GM18907 (cell line): ENCODE data around the gene PCBD1.

Source experiments
- ATAC-seq: cut with Tn5 transposase; IDR thresholded peaks from one replicate; pipeline ENCODE4 v1.9.1; 2021; ENCODE audit warnings: mild to moderate bottlenecking, moderate library complexity; ENCODE audit not compliant: unreplicated experiment

Gene PCBD1

GRCh38 chr10:70918851-70919530, 30.6 kb upstream of the PCBD1 start:
- no peak for ATAC-seq

- ATAC-seq: no peak
These were observed 29.3 kb upstream of the PCBD1 start for GRCh38 chr10:70917635-70918034.

DNA sequence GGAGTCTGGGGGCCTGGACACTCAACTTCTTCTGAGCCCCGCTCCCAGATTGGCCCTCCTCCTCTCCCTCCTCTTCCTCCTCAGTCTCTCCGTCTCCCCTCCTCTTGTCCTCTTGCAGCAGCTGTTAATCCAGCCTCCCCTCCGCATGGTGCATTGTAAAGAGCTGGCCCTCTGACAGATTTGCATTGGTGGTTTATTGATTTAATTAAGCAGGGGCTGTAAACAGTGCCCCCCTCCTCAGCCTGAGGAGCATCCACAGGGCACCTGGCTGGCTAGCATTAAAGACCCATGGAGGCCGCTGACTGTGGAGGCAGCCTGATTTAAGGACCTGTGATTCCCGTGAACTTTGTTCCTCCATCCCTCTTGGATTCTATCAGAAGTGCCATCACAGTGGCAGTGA, 28.9 kb upstream of the PCBD1 start:
- ATAC-seq: no peak

GRCh38 chr10:70916241-70916640, 27.9 kb upstream of the PCBD1 start:
- ATAC-seq: no peak

DNA sequence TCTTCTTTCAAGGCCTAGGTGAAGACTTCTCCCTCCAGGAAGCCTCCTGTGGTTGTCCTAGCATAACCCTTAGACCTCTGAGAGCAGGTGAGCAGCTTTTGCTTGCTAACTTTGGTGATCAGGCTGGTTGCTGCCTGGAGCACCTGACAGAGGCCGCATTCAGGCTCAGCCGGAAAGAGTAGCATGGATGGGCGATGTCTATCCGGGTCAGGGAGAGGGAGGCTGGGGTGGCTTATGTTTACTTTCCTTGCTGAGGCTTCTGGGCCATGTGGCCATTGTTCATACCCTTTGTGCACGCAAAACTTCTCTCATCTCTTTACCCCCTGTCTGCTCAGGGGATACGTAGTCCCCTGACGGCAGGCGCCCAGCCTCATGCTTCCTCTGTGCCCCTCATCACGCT, 27.4 kb upstream of the PCBD1 start:
- no peak for ATAC-seq

DNA sequence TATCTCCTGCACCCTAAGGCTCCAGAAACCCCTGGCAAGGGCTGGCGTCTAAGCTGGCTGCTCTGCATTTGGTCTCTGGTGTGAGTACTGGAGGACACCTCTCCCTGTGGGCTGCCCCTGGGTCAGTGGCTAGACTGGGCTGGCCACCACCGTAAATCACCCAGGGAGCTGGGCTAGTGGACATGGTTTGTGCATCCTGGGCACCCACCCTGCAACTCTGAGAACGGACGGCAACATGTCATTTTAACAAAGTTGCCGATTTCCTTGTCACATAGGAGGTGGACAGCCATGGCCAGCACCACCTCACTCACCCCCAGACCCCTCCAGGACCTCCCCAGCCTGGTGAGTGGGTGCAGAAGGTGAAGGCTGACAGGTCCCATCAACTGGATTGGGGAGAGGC, 26.8 kb upstream of the PCBD1 start:
- no peak for ATAC-seq

GRCh38 chr10:70914316-70914864, 26.0 kb upstream of the PCBD1 start:
- ATAC-seq: no peak

DNA sequence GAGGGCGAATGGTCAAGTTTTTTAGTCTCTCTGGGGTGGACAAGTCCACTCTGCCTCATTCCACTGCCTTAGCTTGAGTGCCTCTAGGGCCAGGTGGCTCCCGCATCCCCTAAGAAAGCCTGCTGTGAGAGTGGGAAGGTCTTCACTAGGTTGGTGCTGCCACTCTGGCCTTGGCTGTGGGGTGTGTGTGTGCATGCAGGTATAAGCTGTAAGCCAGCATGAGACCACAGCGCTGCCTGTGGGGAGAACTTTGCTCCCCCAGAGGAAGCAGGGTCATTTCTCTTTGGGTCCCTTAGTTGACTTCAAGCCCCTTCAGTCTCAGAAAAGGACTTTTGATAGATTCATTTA, 25.5 kb upstream of the PCBD1 start:
- no peak for ATAC-seq

DNA sequence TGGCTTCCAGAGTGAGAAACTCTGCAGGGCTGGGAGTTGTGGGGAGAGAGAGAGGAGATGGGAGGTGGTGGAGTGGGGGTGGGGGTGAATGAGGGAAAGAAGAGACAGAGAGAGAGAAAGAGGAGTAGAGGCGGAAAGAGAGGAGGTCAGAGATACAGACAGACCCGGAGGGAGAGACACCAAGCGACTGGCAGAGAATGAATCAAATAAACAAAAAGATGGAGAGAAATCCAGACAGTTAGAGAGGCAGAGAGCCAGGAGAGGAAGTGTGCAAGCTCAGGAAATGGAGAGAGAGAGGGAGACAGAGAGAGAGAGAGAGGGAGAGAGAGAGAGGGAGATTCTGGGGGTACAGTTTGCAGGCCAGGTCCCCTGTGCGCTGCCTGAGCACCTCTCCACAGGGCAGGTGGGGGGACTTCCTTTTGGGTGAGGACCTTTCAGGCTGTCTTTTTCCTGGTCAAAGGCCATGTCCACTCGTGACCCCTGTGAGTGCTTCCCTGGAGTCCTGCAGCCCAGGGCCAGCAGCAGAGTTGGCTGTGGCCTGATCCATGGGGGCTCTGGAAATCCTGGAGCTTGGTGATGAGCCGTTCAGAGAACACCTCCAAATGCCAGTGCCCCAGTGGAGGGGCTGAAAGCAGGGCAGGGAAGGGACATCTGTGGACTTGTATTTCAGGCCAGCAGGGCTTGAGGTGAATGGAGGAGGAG, 25.0 kb upstream of the PCBD1 start:
- no peak for ATAC-seq

GRCh38 chr10:70912556-70912955, 24.2 kb upstream of the PCBD1 start:
- no peak for ATAC-seq

- ATAC-seq: no peak
These were observed 23.0 kb upstream of the PCBD1 start for GRCh38 chr10:70911386-70911785.

- no peak for ATAC-seq
These were observed 22.3 kb upstream of the PCBD1 start for GRCh38 chr10:70910486-70911341.

DNA sequence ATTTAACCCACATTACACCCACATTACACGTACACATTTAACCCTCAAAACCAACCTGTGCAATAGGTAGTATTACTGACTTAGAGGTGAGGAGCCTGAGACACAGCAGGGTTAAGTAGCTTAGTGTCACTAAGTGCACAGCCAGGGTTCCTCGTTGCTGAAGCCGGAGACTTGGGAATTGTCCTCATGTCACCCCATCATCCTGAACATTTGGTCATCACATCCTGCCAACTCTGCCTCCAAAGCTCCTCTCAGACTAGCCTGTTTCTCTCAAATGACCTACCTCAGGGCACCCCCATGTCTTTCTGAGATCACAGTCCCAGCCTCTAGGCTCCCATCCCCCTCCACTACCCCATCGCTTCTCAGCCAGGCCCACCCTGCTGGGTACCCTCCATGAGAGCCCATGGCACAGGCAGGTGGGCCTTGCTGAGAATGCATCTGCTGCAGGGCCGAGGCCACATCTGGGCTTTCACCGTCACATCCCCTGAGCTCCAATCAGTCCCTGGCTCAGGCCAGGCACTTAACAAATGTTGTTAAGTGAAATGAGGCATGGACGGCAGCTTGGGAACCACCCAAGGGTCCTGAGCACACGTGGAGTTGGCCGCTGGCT, 21.1 kb upstream of the PCBD1 start:
- no peak for ATAC-seq

DNA sequence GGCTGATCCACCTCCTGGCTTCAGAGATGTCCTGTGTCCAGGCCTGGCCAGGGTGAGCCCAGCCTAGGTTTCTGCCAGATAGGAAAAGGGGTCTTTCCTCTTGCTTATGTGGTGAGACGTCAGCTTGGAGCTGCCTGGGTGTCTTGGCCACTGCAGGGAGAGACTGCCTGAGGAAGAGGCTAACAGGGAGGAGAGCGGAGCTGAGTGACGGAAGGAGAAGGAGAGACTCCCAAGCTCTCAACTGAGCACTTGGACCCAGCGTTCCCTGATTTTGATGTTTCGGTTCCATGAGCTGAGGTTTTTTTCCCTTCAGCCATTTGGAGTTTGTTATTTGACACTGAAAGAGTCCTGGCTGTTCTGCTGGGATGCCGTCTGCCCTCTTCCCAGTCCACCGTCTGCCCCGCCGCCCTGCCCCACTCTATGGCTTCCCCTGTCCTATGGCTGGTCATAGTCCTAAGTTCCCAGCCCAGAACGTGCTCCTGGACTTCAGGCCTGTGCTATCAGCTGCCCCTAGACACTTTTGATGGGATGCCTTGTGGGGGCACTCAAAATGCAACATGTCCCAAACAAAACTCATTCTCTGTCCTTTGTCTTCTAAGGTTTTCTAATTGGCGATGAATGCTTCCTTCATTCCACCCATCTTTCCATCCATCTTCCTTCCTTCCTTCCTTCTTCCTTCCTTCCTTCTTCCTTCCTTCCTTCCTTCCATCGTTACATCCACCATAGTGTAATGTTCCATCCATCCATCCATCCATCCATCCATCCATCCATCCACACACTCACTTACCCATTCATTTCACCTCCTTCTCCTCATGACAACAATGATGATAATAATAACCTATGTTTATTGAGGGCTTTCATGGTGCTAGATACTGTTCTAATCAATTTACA, 20.3 kb upstream of the PCBD1 start:
- no peak for ATAC-seq

DNA sequence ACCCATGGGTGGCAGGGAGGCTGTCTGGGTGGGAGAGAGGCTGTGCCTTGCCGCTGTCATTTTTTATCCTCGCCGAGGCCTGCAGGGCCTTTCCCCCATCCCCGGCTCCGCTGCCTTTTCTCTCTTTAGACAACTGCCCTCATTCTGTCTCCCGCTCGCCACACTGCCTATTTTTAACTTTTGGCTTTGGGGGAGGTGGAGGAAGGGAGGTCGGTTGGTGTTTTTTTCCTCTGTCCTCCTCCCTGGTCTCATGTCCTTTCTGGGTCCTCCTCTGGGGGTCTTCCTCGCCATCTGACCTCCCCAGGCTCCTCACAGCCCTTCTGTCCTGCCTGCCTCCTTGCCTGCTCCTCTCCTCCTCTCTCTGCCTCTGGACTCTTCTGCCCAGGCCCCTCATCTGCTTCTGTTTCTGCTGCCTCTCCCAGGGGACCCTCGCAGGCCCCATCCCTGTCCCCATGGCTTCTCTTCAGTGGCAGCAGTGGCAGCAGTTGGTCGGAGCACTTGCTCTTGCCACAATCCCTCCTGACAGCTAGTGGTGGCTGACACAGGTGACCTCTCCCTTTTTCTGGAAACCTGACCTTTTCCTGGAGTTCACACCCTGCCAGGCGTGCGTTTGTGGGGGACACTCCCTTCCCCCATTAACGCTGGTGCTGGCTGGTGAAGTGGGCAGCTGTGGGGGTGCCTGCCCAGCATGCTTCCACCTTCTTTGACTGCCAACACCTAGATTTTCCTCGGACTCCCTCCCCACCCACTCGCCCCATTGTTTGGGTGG, 19.5 kb upstream of the PCBD1 start:
- ATAC-seq: no peak

- ATAC-seq: no peak
These were observed 18.7 kb upstream of the PCBD1 start for GRCh38 chr10:70906953-70907636.

- ATAC-seq: no peak
These were observed 17.8 kb upstream of the PCBD1 start for GRCh38 chr10:70906031-70906783.
